Measurements from ENCODE around the gene ZMYND15. TPM values are rescaled to one million over a fixed set of nuclear protein-coding genes. Genes with fewer than 3 reads are reported as not detected.

ZMYND15 gene
- 0.07 and 0.10 TPM in 2 replicates for total RNA-seq

GRCh38 chr17:4739122-4740024 is at the start of gene ZMYND15, which contains the start of gene CXCL16:
Gene ZMYND15, plus strand, starts transcription at chr17:4739833. Its CDS starts 716 bp downstream, at chr17:4740549.
Gene CXCL16, minus strand, starts transcription at chr17:4739928. Its CDS starts 589 bp downstream, at chr17:4739339.

GRCh38 chr17:4709794-4710692 is 29.6 kb upstream of the ZMYND15 start, which contains the start of gene ARRB2:
Gene ARRB2, plus strand, starts transcription at chr17:4710632. Its CDS starts 90 bp downstream, at chr17:4710722.

GRCh38 chr17:4771519-4772234 is 32.0 kb downstream of the ZMYND15 start, which contains the start of gene TM4SF5:
Gene TM4SF5, plus strand, starts transcription at chr17:4771886. Its CDS starts 37 bp downstream, at chr17:4771923.

GRCh38 chr17:4786106-4786511 is 46.5 kb downstream of the ZMYND15 start, which contains the start of gene VMO1:
Gene VMO1, minus strand, starts transcription at chr17:4786364. Its CDS starts 12 bp downstream, at chr17:4786352.

GRCh38 chr17:4788807-4789700 is 49.4 kb downstream of the ZMYND15 start, which contains the start of gene GLTPD2:
Gene GLTPD2, plus strand, starts transcription at chr17:4788964. Its CDS starts 48 bp downstream, at chr17:4789012.

Other genes with a start within 250 kb of the ZMYND15 start
- gene SPNS2, start 241.0 kb upstream of the ZMYND15 start, total RNA-seq: 0.13 and 0.40 TPM in 2 replicates
- gene MYBBP1A, start 184.4 kb upstream of the ZMYND15 start, total RNA-seq: 46.6 and 87.2 TPM in 2 replicates
- not detected in 2 replicates for gene GGT6, start 179.3 kb upstream of the ZMYND15 start, total RNA-seq
- 0.72 TPM in 1 of 2 replicates, not detected in the other for gene SMTNL2, start 155.3 kb upstream of the ZMYND15 start, total RNA-seq
- gene ALOX15, start 98.2 kb upstream of the ZMYND15 start, total RNA-seq: 0.03 TPM in 1 of 2 replicates, not detected in the other
- 61.6 and 68.2 TPM in 2 replicates for gene PELP1, start 35.7 kb upstream of the ZMYND15 start, total RNA-seq
- gene ARRB2, start 29.2 kb upstream of the ZMYND15 start, total RNA-seq: 4.0 and 5.4 TPM in 2 replicates
- 11.4 and 11.7 TPM in 2 replicates for gene MED11, start 8.4 kb upstream of the ZMYND15 start, total RNA-seq
- gene CXCL16, start 95 bp downstream of the ZMYND15 start, total RNA-seq: 4.0 and 4.5 TPM in 2 replicates
- gene TM4SF5, start 32.1 kb downstream of the ZMYND15 start, total RNA-seq: not detected in 2 replicates
- 0.33 TPM in 2 replicates for gene VMO1, start 46.5 kb downstream of the ZMYND15 start, total RNA-seq
- not detected in 2 replicates for gene GLTPD2, start 49.1 kb downstream of the ZMYND15 start, total RNA-seq
- 88.0 and 106 TPM in 2 replicates for gene PSMB6, start 56.3 kb downstream of the ZMYND15 start, total RNA-seq
- 16.4 and 25.9 TPM in 2 replicates for gene PLD2, start 67.3 kb downstream of the ZMYND15 start, total RNA-seq
- gene MINK1, start 93.5 kb downstream of the ZMYND15 start, total RNA-seq: 49.9 and 73.2 TPM in 2 replicates
- 6.4 and 9.9 TPM in 2 replicates for gene C17orf107, start 159.7 kb downstream of the ZMYND15 start, total RNA-seq
- 0.33 and 2.8 TPM in 2 replicates for gene CHRNE, start 163.3 kb downstream of the ZMYND15 start, total RNA-seq
- gene GP1BA, start 192.4 kb downstream of the ZMYND15 start, total RNA-seq: not detected in 2 replicates
- gene SLC25A11, start 200.2 kb downstream of the ZMYND15 start, total RNA-seq: 69.7 and 71.2 TPM in 2 replicates
- gene RNF167, start 200.4 kb downstream of the ZMYND15 start, total RNA-seq: 26.6 and 27.2 TPM in 2 replicates
- 405 and 683 TPM in 2 replicates for gene PFN1, start 208.7 kb downstream of the ZMYND15 start, total RNA-seq
- gene ENO3, start 211.3 kb downstream of the ZMYND15 start, total RNA-seq: 3.3 and 3.4 TPM in 2 replicates
- 39.8 and 47.0 TPM in 2 replicates for gene SPAG7, start 228.0 kb downstream of the ZMYND15 start, total RNA-seq
- gene CAMTA2, start 247.8 kb downstream of the ZMYND15 start, total RNA-seq: 17.1 and 23.0 TPM in 2 replicates